IMR-90 (cell line): ENCODE measurements around the gene CCDC141.
"Not testable (repeated sequence)": the region's sequence is repeated elsewhere in the genome, so short reads cannot be mapped to it uniquely, and the experiment has no call there.

Experiments
- CTCF ChIP-seq: conservative IDR thresholded peaks from 2 replicates; pipeline ENCODE4 v1.5.1; 2012; ENCODE audit warnings: mild to moderate bottlenecking, low read depth, low read length, improper control_type of control experiment
- NFE2L2 ChIP-seq: fragments of 150-350 bp; IDR thresholded peaks from 2 replicates; pipeline ENCODE4 v1.6.1; 2016; ENCODE audit warnings: low read depth, mild to moderate bottlenecking, low read length
- POLR2A ChIP-seq: IDR thresholded peaks from 2 replicates; pipeline ENCODE4 v1.6.1; 2012; ENCODE audit warnings: mild to moderate bottlenecking, low read depth, low read length
- RAD21 ChIP-seq: IDR thresholded peaks from 2 replicates; pipeline ENCODE4 v1.6.1; 2012; ENCODE audit warnings: low read length, improper control_type of control experiment

DNA sequence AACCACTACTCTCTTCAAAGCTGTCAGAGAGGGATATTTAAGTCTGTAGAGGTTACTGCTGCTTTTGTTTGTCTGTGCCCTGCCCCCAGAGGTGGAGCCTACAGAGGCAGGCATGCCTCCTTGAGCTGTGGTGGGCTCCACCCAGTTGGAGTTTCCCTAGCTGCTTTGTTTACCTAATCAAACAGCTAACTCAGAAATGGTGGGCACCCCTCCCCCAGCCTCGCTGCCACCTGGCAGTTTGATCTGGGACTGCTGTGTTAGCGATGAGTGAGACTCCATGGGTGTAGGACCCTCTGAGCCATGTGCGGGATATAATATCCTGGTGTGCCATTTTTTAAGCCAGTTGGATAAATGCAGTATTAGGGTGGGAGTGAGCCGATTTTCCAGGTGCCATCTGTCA lies 43.0 kb upstream of the CCDC141 start:
- not testable (repeated sequence) for TF ChIP-seq CTCF, NFE2L2, RAD21, POLR2A
